ENCODE results near the gene ADAT1.

ADAT1 gene

DNA sequence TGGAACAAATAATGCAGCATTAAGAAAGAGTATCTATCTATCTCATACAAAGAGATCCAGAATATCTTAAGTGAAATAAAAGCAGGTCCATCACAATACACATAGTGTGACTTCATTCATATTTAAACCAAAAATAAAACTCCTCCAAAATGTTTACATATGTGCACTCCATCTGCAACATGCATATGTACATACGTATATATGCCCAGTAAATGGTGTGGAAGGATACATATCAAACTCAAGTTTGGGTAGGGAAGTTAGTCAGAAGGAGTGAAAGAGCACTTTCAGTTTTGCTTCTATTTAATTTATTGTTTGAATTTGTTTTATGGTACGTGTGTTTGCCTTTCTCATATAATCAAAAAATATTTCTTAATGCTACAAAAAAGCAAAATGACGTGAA lies 12.0 kb upstream of the ADAT1 start:
- H3K36me3 ChIP-seq (replicated peaks; ENCODE audit: low read depth, low read length): peaks cover 67% of the 10 kb centered on the region
- no peak overlapping the region for H2AFZ ChIP-seq (ENCODE audit: low read depth, low read length)
- H3K27me3 ChIP-seq (ENCODE audit: low read depth, low read length): no peaks in the 10 kb centered on the region
- H3K4me3 ChIP-seq (ENCODE audit: low read length): no peak overlapping the region
- H3K79me2 ChIP-seq (ENCODE audit: low read length): peaks cover 10% of the 10 kb centered on the region; the same call in 1 of the 2 replicates
- no peaks in the 10 kb centered on the region for H3K4me1 ChIP-seq (ENCODE audit: low read length)
- TF ChIP-seq, protein P1, sequence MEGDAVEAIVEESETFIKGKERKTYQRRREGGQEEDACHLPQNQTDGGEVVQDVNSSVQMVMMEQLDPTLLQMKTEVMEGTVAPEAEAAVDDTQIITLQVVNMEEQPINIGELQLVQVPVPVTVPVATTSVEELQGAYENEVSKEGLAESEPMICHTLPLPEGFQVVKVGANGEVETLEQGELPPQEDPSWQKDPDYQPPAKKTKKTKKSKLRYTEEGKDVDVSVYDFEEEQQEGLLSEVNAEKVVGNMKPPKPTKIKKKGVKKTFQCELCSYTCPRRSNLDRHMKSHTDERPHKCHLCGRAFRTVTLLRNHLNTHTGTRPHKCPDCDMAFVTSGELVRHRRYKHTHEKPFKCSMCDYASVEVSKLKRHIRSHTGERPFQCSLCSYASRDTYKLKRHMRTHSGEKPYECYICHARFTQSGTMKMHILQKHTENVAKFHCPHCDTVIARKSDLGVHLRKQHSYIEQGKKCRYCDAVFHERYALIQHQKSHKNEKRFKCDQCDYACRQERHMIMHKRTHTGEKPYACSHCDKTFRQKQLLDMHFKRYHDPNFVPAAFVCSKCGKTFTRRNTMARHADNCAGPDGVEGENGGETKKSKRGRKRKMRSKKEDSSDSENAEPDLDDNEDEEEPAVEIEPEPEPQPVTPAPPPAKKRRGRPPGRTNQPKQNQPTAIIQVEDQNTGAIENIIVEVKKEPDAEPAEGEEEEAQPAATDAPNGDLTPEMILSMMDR (IDR thresholded peaks at IDR 0.05; ENCODE audit: low read depth, low read length): no peak
- TF ChIP-seq EZH2phosphoT487 (IDR thresholded peaks at IDR 0.05; ENCODE audit: low read depth): no peak
- H4K20me1 ChIP-seq (ENCODE audit: insufficient read depth, low read length): no peaks in the 10 kb centered on the region; the same call in 1 of the 2 replicates
- H3K4me2 ChIP-seq (ENCODE audit: low read length): no peak overlapping the region
- no peaks in the 10 kb centered on the region for H3K9me3 ChIP-seq (ENCODE audit: insufficient read depth, low read length)
- no peak overlapping the region for H3K27ac ChIP-seq (ENCODE audit: low read length)
- no peak overlapping the region for H3K9ac ChIP-seq (ENCODE audit: low read length)

DNA sequence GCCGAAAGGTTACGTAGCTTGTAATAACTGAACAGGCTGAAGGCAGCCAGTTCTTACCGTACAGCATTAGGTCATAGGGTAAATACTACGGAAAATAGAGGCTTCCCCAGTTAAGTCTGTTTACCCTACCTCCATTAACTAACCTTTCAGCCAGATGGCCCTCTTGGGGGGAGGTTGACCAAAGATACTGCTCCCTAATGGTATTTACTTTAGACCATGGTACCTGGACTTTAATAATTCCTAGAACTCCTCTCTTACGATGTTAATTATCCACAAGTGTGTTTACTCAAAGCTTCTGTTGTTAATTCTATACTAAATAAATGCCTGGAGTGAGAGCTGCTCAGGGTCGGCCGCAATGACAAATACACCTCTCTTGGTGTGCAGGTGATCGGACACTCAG lies 9.8 kb upstream of the ADAT1 start:
- H3K9ac ChIP-seq (ENCODE audit: low read length): no peak overlapping the region
- no peaks in the 10 kb centered on the region for H3K4me1 ChIP-seq (ENCODE audit: low read length)
- no peak overlapping the region for H3K27ac ChIP-seq (ENCODE audit: low read length)
- no peaks in the 10 kb centered on the region for H3K9me3 ChIP-seq (ENCODE audit: insufficient read depth, low read length)
- H3K27me3 ChIP-seq (ENCODE audit: low read depth, low read length): no peaks in the 10 kb centered on the region
- H2AFZ ChIP-seq (ENCODE audit: low read depth, low read length): no peak overlapping the region
- peaks cover 72% of the 10 kb centered on the region for H3K36me3 ChIP-seq (replicated peaks; ENCODE audit: low read depth, low read length)
- no peaks in the 10 kb centered on the region for H4K20me1 ChIP-seq (ENCODE audit: insufficient read depth, low read length)
- 0 out of 2 replicates have a peak, but pooled peaks cover 6% of the 10 kb centered on the region for H3K79me2 ChIP-seq (ENCODE audit: low read length)
- no peak overlapping the region for H3K4me2 ChIP-seq (ENCODE audit: low read length)
- TF ChIP-seq EZH2phosphoT487 (IDR thresholded peaks at IDR 0.05; ENCODE audit: low read depth): no peak
- TF ChIP-seq, protein P1 (IDR thresholded peaks at IDR 0.05; ENCODE audit: low read depth, low read length): no peak
- no peak overlapping the region for H3K4me3 ChIP-seq (ENCODE audit: low read length)

DNA sequence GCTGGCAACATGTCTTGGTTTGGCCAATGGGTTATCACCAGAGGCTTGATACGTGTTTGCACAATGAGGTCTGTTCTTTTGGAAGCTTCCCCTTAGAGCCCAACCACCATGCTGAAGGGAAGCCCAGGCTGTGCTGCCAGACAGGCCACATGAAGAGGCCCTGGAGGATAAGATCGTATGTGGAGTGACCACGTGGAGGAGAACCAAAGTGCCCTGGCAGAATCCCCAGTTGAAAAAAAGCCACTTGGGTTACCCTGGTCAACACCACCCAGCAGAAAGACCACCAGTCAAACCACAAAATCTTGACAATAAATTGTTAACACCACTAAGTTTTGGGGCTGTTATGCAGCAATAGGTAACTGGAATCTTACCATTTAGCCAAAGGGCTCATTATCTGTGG lies 7.0 kb upstream of the ADAT1 start:
- peaks cover 74% of the 10 kb centered on the region for H3K36me3 ChIP-seq (replicated peaks; ENCODE audit: low read depth, low read length)
- H3K27me3 ChIP-seq (ENCODE audit: low read depth, low read length): no peaks in the 10 kb centered on the region
- H3K4me1 ChIP-seq (ENCODE audit: low read length): no peaks in the 10 kb centered on the region
- H3K27ac ChIP-seq (ENCODE audit: low read length): no peak overlapping the region
- H3K9me3 ChIP-seq (ENCODE audit: insufficient read depth, low read length): no peaks in the 10 kb centered on the region
- no peaks in the 10 kb centered on the region for H3K79me2 ChIP-seq (ENCODE audit: low read length)
- H3K4me3 ChIP-seq (ENCODE audit: low read length): no peak overlapping the region
- H3K9ac ChIP-seq (ENCODE audit: low read length): no peak overlapping the region
- no peak overlapping the region for H3K4me2 ChIP-seq (ENCODE audit: low read length)
- H4K20me1 ChIP-seq (ENCODE audit: insufficient read depth, low read length): no peaks in the 10 kb centered on the region
- H2AFZ ChIP-seq (ENCODE audit: low read depth, low read length): no peak overlapping the region
- TF ChIP-seq, protein P1 (IDR thresholded peaks at IDR 0.05; ENCODE audit: low read depth, low read length): no peak
- TF ChIP-seq EZH2phosphoT487 (IDR thresholded peaks at IDR 0.05; ENCODE audit: low read depth): no peak

GRCh38 chr16:75629132-75629531 lies 6.1 kb upstream of the ADAT1 start:
- Histone ChIP-seq H2AFZ (ENCODE audit: low read depth, low read length) (no peak overlapping the region), H4K20me1 (ENCODE audit: insufficient read depth, low read length) (no peaks in the 10 kb centered on the region), H3K4me1 (ENCODE audit: low read length) (no peaks in the 10 kb centered on the region), H3K27ac (ENCODE audit: low read length) (no peak overlapping the region), H3K4me3 (ENCODE audit: low read length) (no peak overlapping the region), H3K9ac (ENCODE audit: low read length) (no peak overlapping the region), H3K27me3 (ENCODE audit: low read depth, low read length) (no peaks in the 10 kb centered on the region), H3K4me2 (ENCODE audit: low read length) (no peak overlapping the region), H3K79me2 (ENCODE audit: low read length) (no peaks in the 10 kb centered on the region), H3K36me3 (replicated peaks; ENCODE audit: low read depth, low read length) (peaks cover 73% of the 10 kb centered on the region), H3K9me3 (ENCODE audit: insufficient read depth, low read length) (no peaks in the 10 kb centered on the region)
- TF ChIP-seq EZH2phosphoT487 (IDR thresholded peaks at IDR 0.05; ENCODE audit: low read depth): no peak
- TF ChIP-seq, protein P1 (IDR thresholded peaks at IDR 0.05; ENCODE audit: low read depth, low read length): no peak
